GM19328 (cell line): Measurements from ENCODE around the gene FDXACB1.
"Not testable (repeated sequence)": the region's sequence is repeated elsewhere in the genome, so short reads cannot be mapped to it uniquely, and the experiment has no call there.

Source experiments
- ATAC-seq: cut with Tn5 transposase; IDR thresholded peaks from one replicate; pipeline ENCODE4 v1.9.1; 2021; ENCODE audit warnings: mild to moderate bottlenecking, moderate library complexity; ENCODE audit not compliant: unreplicated experiment

The FDXACB1 gene

DNA sequence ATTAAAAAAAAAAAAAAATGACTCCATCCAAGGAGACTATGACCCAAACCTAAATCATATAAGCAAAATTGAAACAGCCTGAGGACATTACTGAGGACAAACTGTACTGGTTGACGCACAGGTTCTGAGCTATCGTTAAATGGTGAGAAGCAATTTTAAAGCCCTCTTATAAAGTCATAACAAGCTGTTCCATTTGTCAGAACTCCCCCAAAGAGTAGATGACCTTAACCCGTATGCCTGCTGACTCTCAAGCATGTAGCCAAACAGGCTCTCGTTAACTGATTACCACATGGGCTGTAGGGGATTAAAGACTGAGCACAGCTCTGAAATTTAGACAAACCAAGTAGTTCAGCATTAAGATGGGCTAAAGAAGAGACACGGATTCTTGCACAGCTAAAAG, 30.4 kb upstream of the FDXACB1 start:
- no peak for ATAC-seq

DNA sequence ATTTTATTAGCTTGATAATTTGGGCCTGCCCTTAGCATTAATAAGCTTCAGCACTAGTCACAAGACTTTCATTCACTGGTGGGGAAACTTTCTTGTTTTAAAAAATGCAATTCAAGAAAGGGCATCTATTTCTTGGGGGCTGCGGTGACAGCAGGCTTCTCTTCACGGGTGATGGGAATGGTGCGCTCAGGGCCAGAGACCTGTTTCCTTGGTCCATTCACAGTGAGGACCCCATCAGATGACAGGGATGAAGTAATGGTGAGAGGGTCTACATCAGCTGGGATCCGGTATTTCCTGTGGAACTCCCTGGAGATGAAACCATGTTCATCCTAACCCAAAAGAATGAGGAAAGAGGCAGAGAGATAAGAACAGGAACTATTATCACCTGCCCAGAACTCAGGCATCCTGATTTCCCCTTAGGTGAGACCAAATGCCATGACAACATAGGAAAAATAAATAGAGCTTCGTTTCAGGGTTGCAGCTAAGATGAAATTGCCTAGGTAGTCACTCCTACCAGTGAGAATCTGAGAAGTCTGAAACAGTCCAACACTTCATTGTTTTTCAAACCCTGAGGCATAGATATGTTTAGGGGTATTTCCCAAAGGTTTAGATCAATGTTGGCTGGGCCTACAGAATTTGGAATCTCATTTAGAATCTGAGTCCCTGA, 29.8 kb upstream of the FDXACB1 start:
- no peak for ATAC-seq

DNA sequence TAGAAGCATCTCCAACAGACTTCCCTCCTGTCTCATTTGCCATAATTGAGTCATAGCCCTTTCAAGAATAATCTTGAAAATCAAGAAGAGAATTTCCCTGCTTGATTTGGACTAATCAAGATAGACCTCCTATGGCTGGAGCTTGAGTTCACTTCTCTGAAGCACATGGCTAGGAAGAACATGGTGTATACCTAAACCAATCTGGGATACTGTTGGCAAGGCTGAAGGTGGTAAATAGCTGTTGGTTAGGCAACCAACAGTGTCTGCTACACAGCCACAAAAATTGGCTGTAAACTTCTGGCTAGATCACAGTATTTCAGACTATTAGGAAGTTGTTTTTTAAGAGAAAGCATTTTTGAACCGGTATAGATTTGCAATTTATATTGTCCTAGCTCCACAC, 27.7 kb upstream of the FDXACB1 start:
- ATAC-seq: no peak

DNA sequence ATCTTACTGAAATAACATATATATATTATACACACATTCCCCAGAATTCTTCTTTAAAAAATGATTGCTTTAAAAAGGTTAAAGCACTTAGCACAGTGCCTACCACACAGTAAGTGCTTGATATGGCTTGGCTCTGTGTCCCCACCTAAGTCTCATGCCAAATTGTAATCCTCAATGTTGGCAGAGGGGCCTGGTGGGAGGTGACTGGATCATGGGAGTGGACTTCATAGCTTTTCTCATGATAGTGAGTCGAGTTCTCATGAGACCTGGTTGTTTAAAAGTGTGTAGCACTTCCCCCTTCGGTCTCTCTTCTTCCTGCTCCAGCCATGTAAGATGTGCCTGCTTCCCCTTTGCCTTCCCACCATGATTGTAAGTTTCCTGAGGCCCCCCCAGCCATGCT, 26.4 kb upstream of the FDXACB1 start:
- ATAC-seq: no peak

DNA sequence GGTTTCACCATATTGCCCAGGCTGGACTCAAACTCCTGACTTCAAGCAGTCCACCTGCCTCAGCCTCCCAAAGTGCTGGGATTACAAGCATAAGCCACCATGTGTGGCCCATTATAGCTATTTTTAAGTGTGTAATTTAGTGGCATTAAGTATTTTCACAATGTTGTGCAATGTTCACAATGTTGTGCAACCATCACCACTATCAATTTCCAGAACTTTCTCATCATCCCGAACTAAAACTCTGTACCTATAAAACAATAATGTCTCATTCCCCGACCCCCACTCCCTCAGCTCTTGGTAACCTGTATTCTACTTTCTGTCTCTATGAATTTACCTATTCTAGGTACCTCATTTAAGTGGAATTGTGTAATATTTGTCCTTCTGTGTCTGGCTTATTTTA, 7.9 kb upstream of the FDXACB1 start:
- no peak for ATAC-seq

DNA sequence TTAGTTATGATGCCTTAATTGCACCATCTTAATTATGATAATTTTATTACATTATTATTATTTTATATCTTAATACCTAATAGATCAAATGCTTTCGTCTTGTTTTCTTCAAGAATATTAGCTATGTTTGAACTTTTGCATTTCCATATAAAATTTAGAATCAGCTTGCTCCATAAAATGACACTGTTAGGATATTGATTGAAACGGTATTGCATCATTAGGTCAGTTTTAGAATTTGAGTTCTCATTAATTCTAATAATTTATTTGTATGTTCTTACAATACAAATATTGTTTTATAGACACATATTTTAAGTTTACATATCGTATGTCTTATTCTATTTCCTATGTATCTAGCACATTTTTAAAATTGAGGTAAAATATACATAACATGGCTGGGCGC, 7.1 kb upstream of the FDXACB1 start:
- ATAC-seq: no peak

DNA sequence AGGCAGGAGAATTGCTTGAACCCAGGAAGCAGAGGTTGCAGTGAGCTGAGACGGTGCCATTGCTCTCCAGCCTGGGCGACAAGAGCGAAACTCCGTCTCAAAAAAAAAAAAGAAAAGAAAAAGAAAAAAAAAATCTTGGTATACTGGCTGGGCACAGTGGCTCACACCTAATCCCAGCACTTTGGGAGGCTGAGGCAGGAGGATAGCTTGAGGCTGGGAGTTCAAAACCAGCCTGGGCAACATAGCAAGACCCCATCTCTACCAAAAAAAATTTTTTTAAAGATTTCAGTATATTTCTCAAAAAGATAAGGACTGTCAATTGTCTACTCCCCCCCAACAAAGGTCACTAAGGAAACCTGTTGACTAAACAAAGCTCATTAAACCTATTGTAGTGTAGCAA, 6.1 kb upstream of the FDXACB1 start:
- ATAC-seq: not testable (repeated sequence)

DNA sequence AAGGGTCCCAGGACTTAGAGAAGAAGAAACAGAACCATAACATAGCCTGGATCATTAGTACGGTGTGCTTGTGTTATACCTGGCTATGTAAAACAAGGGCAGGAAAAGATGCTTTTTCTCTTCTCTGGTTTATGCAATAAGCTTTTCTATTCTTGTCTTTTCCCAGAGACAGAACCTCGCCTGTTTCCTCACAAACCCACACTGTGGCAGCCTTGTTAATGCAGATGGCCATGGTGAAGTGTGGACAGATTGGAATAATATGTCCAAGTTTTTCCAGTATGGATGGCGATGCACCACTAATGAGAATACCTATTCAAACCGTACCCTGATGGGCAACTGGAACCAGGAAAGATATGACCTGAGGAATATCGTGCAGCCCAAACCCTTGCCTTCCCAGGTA, 3.2 kb upstream of the FDXACB1 start:
- no peak for ATAC-seq

DNA sequence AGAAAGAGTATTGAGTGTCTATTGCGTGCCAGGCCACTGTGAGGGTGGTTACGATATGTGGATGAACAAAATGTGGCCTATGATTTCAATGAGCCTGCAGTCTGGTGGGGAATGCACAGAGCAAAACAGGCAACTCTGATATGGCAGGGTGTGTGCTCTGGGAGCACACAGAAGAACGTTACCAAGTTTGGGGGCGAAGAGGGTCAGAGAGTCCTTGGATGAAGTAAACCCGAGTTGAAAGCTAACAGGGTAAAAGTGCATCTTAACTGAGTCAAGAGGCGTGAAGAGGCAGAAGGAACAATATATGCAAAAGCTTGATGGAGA, 634 bp upstream of the FDXACB1 start:
- no peak for ATAC-seq

DNA sequence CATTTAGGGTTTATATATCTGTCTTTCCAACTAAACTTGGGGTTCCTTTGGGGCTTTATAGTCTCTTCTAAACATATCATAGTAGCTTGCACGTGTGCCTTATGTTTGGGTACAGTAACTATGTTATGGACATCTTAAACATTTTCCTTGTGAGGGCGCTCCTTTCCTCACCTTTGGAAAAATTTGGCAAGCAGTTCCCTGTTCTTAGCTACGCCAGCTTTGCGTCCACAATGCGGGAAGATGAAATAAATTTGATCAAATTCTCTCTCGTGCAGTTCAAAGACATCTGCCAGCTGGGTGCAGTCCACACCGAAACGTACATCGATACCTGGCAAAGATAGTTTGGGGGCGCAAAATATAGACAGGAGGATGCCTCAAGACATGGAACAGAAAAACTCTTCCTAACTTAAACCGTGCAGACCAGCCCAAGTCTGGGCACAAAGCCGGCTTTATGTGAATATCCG, 548 bp downstream of the FDXACB1 start:
- no peak for ATAC-seq

DNA sequence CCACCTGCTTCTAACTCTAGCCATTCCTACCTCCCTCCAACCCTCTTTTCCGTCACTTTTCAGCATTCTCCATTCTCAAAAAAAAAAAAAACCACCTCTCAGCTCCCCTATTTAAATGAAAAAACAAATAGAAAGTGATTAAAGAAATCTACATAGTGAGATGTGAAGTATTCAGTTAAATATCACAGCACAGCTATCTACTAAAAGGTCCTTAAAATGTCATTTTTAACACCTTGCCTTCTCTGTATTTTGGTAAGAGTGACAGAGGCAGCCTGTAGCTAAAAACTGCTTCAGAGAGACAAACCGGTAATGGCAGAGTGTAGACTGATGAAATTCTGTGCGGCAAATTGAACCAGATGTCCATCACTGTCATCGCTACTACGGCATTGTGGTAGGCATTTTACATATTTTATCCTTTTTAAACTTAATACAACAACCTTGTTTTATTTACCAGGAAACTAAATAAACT, 7.2 kb downstream of the FDXACB1 start:
- ATAC-seq: no peak

DNA sequence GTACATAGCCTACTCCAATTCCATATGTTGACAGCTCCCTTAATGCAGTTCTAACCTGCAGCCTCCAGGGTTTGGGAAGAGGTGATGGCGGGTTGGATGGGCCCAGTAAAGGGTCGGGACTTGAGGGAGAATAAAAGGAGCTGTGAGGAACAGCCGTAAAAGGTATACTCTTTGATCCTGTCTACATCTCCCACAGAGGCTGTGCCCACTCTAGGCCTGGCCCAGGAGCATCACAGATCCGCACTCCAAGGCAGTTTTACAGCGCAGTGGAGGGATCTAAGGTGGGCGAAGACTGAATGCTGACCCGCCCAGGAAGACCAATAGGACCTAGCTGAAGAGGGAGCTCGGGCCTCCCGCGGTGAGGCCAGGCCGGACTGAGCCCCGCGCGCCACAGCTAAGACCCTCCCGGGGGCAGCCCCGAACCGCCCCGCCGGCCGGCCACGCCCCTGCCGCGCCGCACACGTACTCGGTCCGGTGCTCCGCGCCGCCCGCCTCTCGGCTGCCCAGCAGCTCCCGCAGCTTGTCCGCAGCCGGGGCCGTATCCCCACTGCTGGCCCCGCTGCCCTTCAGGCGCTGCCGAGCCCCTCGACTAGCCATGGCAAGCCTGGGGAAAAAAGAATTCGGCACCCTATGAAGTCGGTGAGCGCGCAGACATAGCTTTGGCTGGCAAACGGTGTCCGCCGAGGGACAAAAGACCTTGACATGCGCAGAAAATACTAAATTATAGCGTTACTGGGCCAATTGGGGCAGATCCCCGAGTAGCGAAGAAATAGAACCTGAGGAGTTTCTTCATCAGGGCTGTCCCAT, 7.9 kb downstream of the FDXACB1 start, which contains the start of gene ALG9:
Gene ALG9 (minus strand): TSS at position 696 of the 807 bp plus-strand sequence. CDS start 99 bp downstream, at position 597.
- ATAC-seq: peak; percentile 89

DNA sequence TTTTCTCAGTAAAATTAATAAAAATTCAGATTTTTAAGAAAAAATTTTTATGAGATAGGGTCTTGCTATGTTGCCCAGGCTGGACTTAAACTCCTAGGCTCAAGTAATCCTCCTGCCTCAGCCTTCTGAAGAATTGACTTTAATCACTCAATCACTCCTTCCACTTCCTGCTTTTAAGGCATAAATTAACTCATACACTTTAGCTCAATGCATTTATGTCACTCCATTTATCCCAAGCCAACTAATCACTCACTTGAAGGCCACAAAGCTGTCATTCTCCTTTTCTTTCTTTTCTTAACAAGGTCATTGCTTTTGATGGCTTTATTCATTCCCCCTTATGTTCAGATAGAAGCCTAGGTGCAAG, 8.5 kb downstream of the FDXACB1 start:
- no peak for ATAC-seq

DNA sequence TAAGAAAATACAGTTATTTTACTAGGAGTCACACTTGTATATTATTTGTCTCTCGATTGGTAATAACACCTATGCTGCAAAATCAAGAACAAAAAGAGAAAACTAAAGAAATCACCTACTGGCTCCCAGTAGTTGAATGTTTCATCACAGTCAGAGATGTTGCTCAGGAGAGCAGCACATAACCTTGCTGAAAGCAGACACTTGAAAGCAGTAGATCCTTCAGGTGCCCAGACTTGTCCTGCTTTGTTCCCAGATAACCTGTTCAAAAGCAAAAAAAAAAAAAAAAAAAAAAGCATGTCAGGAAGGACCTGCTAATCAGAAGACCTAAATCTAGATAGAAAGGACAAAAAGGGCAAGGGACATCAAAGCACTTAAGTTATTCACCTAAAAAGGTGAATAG, 8.9 kb downstream of the FDXACB1 start:
- no peak for ATAC-seq

DNA sequence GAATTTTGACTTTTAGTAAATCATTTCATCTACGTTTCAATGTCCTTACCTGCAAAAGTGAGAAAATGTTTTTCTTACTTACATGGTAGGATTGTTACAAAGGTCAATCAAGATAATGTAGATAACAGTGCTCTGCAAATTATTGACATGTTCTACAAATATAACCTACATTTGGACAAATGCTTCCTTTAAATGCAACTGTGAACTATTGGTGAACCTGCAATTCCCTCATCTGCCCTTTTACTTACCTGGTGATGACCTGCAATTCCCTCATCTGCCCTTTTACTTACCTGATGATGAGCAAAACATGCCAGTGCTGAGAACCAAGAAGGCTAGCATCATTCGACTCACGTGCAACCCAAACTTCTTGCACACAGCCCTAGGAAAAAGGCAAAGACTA, 18.7 kb downstream of the FDXACB1 start:
- no peak for ATAC-seq

DNA sequence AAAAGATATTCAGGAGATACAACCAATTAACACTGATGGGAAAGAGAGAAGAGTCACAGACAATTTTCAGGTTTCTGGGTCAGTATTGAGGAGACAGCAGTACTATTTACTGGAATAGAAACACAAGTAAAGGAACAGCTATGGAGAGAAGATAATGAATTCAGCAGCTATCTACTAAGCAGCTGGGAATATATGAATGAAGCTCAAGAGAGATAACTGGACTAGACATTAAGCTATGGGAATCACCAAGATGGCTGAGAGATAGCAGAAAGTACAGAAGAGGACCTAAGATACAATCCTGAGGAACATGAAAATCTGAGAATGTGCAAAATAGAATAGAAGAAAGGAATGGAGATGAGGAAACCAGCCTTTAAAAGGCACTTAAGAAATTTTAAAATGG, 23.5 kb downstream of the FDXACB1 start:
- ATAC-seq: no peak

DNA sequence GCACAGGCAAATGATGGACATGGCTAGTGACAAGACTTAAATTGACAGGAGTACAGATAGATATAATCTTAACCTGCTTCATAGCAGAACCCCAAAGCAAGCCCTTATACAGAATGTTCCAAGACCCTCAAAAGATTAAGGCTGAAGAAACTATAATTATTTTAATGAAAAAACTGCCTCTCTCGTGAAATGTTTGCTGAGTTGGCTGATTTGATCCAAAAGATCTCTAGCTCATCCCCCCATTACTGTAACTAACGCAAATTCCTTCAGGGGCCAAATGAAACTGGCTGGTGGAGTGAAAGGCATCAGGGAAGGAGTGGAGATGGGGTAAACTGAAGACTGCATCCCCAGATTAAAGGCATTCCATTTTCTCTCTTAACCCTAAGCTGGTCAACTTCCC, 26.9 kb downstream of the FDXACB1 start:
- ATAC-seq: no peak

DNA sequence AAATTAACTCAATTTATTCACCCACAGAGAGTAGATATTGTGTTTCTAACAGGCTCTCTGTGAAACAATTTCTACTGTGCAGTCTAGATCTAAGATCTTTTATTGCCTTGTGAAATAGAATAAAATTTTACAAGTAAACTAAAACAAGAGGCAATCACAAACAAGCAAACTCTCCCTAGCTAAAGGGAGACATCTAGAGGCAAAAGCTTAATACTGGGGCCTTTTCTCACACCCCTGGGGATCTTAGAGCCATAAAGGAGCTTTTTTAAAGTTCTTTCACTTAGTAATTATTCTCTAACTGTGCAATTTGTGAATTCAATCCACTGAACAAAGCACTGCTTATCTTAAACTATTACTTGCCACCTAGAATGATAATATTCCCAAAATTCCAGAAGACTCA, 27.3 kb downstream of the FDXACB1 start:
- ATAC-seq: no peak

DNA sequence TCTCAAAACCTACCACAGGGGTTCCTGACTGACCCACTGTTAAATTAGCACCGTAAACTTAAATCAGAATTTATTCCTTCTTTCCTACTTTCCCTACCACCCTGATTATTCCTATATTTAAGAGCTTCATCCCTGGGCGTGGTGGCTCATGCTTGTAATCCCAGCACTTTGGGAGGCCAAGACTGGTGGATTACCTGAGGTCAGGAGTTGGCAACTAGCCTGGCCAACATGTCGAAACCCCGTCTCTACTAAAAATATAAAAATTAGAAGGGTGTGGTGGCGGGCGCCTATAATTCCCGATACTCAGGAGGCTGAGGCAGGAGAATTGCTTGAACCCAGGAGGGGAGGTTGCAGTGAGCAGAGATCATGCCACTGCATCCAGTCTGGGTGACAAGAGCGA, 27.9 kb downstream of the FDXACB1 start:
- ATAC-seq: no peak

DNA sequence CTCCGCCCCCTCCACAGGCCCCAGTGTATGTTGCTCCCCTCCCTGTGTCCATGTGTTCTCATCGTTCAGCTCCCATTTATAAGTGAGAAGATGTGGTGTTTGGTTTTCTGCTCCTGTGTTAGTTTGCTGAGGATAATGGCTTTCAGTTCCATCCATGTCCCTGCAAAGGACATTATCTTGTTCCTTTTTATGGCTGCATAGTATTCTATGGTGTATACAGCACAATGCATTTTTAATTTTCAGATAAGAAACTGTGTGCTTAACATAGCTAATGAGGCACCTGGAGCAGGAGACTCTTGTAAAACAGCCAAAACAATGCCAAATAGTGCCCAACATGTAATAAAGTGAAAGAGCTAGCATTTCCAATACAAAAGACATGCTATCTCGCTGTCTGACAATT, 29.3 kb downstream of the FDXACB1 start:
- ATAC-seq: no peak

DNA sequence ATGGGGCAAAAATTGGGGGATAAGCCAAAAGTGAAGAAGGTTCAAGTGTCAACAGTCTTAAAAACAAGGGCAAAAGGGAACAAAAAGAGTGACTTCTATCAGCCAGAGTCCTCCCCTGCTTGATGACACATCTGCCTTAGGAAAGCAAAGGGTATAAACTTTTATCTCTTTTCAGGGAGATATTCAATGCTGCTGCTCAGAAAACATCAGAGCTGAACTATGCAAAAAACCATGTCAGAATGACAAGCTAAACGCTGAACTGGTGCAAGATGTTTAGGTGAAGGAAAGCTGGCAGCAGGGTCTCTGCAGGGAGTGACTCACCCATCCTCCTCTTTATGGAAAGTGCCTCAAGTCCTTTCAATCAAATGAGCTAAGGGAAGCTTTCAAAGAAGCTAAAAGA, 32.3 kb downstream of the FDXACB1 start:
- no peak for ATAC-seq

DNA sequence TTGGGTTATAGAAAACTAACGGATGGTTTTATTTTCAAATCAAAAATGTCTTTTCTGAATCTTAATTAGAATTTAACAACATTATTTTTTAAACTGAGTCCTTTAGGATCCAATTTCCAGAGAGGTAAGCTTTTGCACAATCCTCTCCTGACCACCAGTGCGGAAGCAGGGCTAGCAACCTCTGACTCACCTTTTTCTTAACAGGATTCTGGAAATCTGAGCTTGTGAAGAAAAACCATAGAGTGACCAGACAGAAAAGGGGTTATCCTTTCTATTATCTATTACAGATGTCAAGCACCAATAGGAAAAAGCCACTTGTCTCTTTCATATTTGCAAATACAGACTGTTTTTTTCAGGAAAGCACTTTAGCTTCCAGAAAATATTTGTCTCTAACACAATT, 32.9 kb downstream of the FDXACB1 start:
- ATAC-seq: no peak
